HL-60 (cell line): ENCODE data around the gene B9D2.
A peak's percentile ranks its signal among the peaks of the same experiment; 100 is the strongest.

ENCODE experiments used
- CTCF ChIP-seq: IDR thresholded peaks from one replicate; pipeline ENCODE4 v1.5.1; 2011; ENCODE audit warnings: low read length, control low read depth, inconsistent platforms; ENCODE audit not compliant: insufficient read depth
- GABPA ChIP-seq: IDR thresholded peaks from 2 replicates; pipeline ENCODE4 v1.6.1; 2012; ENCODE audit warnings: low read depth
- POLR2AphosphoS5 ChIP-seq: IDR thresholded peaks from 2 replicates; pipeline ENCODE4 v1.6.1; 2012; ENCODE audit warnings: low read depth

DNA sequence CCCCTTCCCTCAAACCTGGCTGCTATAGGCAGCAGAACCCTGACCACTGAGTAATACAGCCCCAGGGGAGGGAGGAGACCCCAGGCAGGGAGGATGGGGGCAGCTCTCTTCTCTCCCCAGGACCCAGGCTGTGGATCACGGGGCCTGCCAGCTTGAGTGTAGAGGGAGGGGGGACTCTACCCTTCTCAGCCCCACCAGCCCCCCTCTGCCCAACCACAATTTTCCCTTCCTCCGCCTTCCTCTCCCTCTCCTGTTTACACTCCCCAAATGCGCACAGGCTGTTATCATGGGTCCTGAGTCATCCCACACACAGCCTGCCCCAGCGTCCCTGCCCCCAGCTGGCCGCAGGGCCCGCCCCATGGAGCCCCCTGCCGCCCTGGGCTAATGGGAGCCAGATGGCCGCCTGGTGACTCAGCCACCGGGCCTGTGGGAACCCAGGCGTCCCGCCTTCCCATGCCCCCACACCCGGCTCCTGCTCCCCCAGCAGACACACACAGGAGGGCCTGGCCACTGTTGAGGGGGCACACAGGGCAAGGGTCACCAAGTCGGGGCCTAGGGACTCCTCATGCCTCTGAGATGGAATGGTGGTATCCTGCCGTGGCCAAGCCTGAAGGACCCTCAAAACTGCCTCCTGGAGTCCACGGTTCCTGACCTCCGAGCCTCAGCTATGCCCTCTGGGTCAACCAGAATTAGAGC lies 40.4 kb downstream of the B9D2 start:
- TF ChIP-seq GABPA (no peak), CTCF (no peak), POLR2AphosphoS5 (peak; percentile 66)
